Natural killer cell treated with Interleukin-12 subunit alpha and Interleukin-12 subunit beta and Interleukin-15 and Interleukin-18, amount 100 ng/mL, for 72 hours (primary cell): ENCODE results near the gene GIPC3. TPM values are rescaled to one million over a fixed set of nuclear protein-coding genes. Genes with fewer than 3 reads are reported as not detected.
A peak's percentile ranks its signal among the peaks of the same experiment; 100 is the strongest.
"Not testable (repeated sequence)": the region's sequence is repeated elsewhere in the genome, so short reads cannot be mapped to it uniquely, and the experiment has no call there.

Source experiments
- ATAC-seq, 2 donors: fragments of 150-1000 bp; cut with Tn5 transposase in 1 of 2; sonication (Bioruptor Pico), chemical (Tn5 transposase) in 1 of 2; 2 replicates each; pipeline ENCODE4 v1.10.0; 2021
- DNase-seq: peaks from one replicate; pipeline ENCODE4 v3.0.0; 2022; ENCODE audit warnings: low spot score
- H3K27ac Mint-ChIP-seq, 2 donors: 1 replicate in 1 of 2; 2 replicates in 1 of 2; pipeline ENCODE4 v1.8.0; 2022; ENCODE audit warnings: mixed read lengths in 2 of 2, mild to moderate bottlenecking in 1 of 2, moderate library complexity in 1 of 2
- H3K27me3 Mint-ChIP-seq, 2 donors: 1 replicate in 1 of 2; 2 replicates in 1 of 2; pipeline ENCODE4 v1.8.0; 2022; ENCODE audit warnings: mixed read lengths in 2 of 2
- H3K36me3 Mint-ChIP-seq: one replicate; pipeline ENCODE4 v1.8.0; 2022; ENCODE audit warnings: mixed read lengths
- H3K4me1 Mint-ChIP-seq, 2 donors: 1 replicate in 1 of 2; 2 replicates in 1 of 2; pipeline ENCODE4 v1.8.0; 2022; ENCODE audit warnings: low read depth in 2 of 2, mixed read lengths in 2 of 2, mild to moderate bottlenecking in 1 of 2
- H3K4me3 Mint-ChIP-seq: one replicate; pipeline ENCODE4 v1.8.0; 2022; ENCODE audit warnings: mixed read lengths
- H3K9me3 Mint-ChIP-seq: 2 replicates; pipeline ENCODE4 v1.8.0; 2022; ENCODE audit warnings: mixed read lengths
- total RNA-seq, 2 donors: library from RNA; stranded (reverse); gene quantifications; one replicate each; pipeline ENCODE4 v1.2.3, GENCODE V29; 2022

The GIPC3 gene
- total RNA-seq, 2 donors from 2014 or later, result 0.25 to 0.40 TPM

GRCh38 chr19:3556978-3557460 lies 28.3 kb upstream of the GIPC3 start:
- H3K4me1 Mint-ChIP-seq, result peaks cover 22 to 32% of the 10 kb centered on the region in 2 donors
- DNase-seq (no peak), ATAC-seq (peak; percentile 37 to 51)
- no peaks in the 10 kb centered on the region for H3K9me3 Mint-ChIP-seq
- no peaks in the 10 kb centered on the region for H3K27me3 Mint-ChIP-seq
- peak overlapping the region; percentile 70 to 87 for H3K27ac Mint-ChIP-seq
- H3K36me3 Mint-ChIP-seq, result no peaks in the 10 kb centered on the region
- H3K4me3 Mint-ChIP-seq, result peak overlapping the region; percentile 98

GRCh38 chr19:3557461-3558248 lies 27.6 kb upstream of the GIPC3 start, which contains the start of gene MFSD12:
Gene MFSD12 (minus strand): TSS chr19:3557586. CDS start chr19:3557403, 183 bp downstream.
- H3K27me3 Mint-ChIP-seq, result no peaks in the 10 kb centered on the region
- ATAC-seq, result peak; percentile 97 to 98

GRCh38 chr19:3563709-3564524 lies 21.4 kb upstream of the GIPC3 start:
- ATAC-seq, result no peak
- H3K9me3 Mint-ChIP-seq, result no peaks in the 10 kb centered on the region
- no peaks in the 10 kb centered on the region for H3K27me3 Mint-ChIP-seq
- H3K36me3 Mint-ChIP-seq, result no peaks in the 10 kb centered on the region
- no peak overlapping the region for H3K27ac Mint-ChIP-seq
- H3K4me3 Mint-ChIP-seq, result no peak overlapping the region
- H3K4me1 Mint-ChIP-seq, result peaks cover 0 to 3% of the 10 kb centered on the region in 2 donors
- DNase-seq, result no peak

More at GRCh38 chr19:3557461-3558248, 27.6 kb upstream of the GIPC3 start, which contains the start of gene MFSD12:
- Mint-ChIP-seq H3K4me3 (peak within 1 kb of the TSS; percentile 98), H3K36me3 (no peaks in the 10 kb centered on the region), H3K9me3 (no peaks in the 10 kb centered on the region), H3K4me1 (peaks cover 22 to 32% of the 10 kb centered on the region in 2 donors), H3K27ac (peak within 1 kb of the TSS; percentile 73 to 87)
- peak; percentile 97 for DNase-seq

GRCh38 chr19:3565139-3565538 lies 20.1 kb upstream of the GIPC3 start:
- DNase-seq, result no peak
- no peak overlapping the region for H3K27ac Mint-ChIP-seq
- H3K9me3 Mint-ChIP-seq, result no peaks in the 10 kb centered on the region
- no peak overlapping the region for H3K4me3 Mint-ChIP-seq
- no peaks in the 10 kb centered on the region for H3K36me3 Mint-ChIP-seq
- no peak for ATAC-seq
- H3K27me3 Mint-ChIP-seq, result no peaks in the 10 kb centered on the region
- no peaks in the 10 kb centered on the region for H3K4me1 Mint-ChIP-seq

GRCh38 chr19:3570042-3570441 lies 15.2 kb upstream of the GIPC3 start:
- not testable (repeated sequence) for ATAC-seq, H3K4me3 Mint-ChIP-seq, H3K27me3 Mint-ChIP-seq, H3K9me3 Mint-ChIP-seq, H3K36me3 Mint-ChIP-seq, H3K27ac Mint-ChIP-seq, DNase-seq
- peaks cover 8 to 14% of the 10 kb centered on the region in 2 donors for H3K4me1 Mint-ChIP-seq

GRCh38 chr19:3570606-3571011 lies 14.7 kb upstream of the GIPC3 start:
- Mint-ChIP-seq H3K36me3 (no peaks in the 10 kb centered on the region), H3K9me3 (no peaks in the 10 kb centered on the region), H3K27me3 (no peaks in the 10 kb centered on the region), H3K4me1 (peaks cover 8 to 18% of the 10 kb centered on the region in 2 donors), H3K4me3 (no peak overlapping the region), H3K27ac (no peak overlapping the region)
- no peak for ATAC-seq
- no peak for DNase-seq

- Mint-ChIP-seq H3K36me3 (no peaks in the 10 kb centered on the region), H3K9me3 (no peaks in the 10 kb centered on the region), H3K4me1 (peaks cover 8 to 18% of the 10 kb centered on the region in 2 donors), H3K4me3 (peak overlapping the region; percentile 81), H3K27me3 (no peaks in the 10 kb centered on the region), H3K27ac (peak overlapping the region in 1 of 2 donors; percentile 35)
- ATAC-seq (peak; percentile 97 to 98), DNase-seq (peak; percentile 100)
These were observed 13.0 kb upstream of the GIPC3 start for GRCh38 chr19:3572132-3572854.

- no peak for DNase-seq
- Mint-ChIP-seq H3K4me1 (peaks cover 8 to 18% of the 10 kb centered on the region in 2 donors), H3K36me3 (no peaks in the 10 kb centered on the region), H3K27ac (peak within 1 kb of the TSS in 1 of 2 donors; percentile 35), H3K4me3 (peak within 1 kb of the TSS; percentile 81), H3K9me3 (no peaks in the 10 kb centered on the region), H3K27me3 (no peaks in the 10 kb centered on the region)
- no peak for ATAC-seq
These were observed 12.5 kb upstream of the GIPC3 start, which contains the start of gene HMG20B for GRCh38 chr19:3572855-3573161. Gene HMG20B (plus strand): TSS chr19:3572944. CDS start chr19:3573310, 366 bp downstream.

- H3K36me3 Mint-ChIP-seq, result no peaks in the 10 kb centered on the region
- no peaks in the 10 kb centered on the region for H3K9me3 Mint-ChIP-seq
- H3K4me3 Mint-ChIP-seq, result peak overlapping the region; percentile 81
- no peak overlapping the region for H3K27ac Mint-ChIP-seq
- H3K27me3 Mint-ChIP-seq, result no peaks in the 10 kb centered on the region
- H3K4me1 Mint-ChIP-seq, result peaks cover 8 to 18% of the 10 kb centered on the region in 2 donors
- ATAC-seq, result peak; percentile 2 to 11
- no peak for DNase-seq
These were observed 12.0 kb upstream of the GIPC3 start for GRCh38 chr19:3573162-3573857.

GRCh38 chr19:3573858-3574637 lies 11.2 kb upstream of the GIPC3 start:
- Mint-ChIP-seq H3K4me3 (peak overlapping the region; percentile 81), H3K27ac (no peak overlapping the region), H3K27me3 (no peaks in the 10 kb centered on the region), H3K36me3 (no peaks in the 10 kb centered on the region), H3K9me3 (no peaks in the 10 kb centered on the region), H3K4me1 (peaks cover 8 to 18% of the 10 kb centered on the region in 2 donors)
- DNase-seq (peak; percentile 88), ATAC-seq (peak; percentile 55 to 64)

- H3K4me1 Mint-ChIP-seq, result peaks cover 8 to 18% of the 10 kb centered on the region in 2 donors
- no peak for DNase-seq
- H3K27ac Mint-ChIP-seq, result no peak overlapping the region
- H3K36me3 Mint-ChIP-seq, result no peaks in the 10 kb centered on the region
- ATAC-seq, result no peak
- no peak overlapping the region for H3K4me3 Mint-ChIP-seq
- H3K27me3 Mint-ChIP-seq, result no peaks in the 10 kb centered on the region
- no peaks in the 10 kb centered on the region for H3K9me3 Mint-ChIP-seq
These were observed 10.0 kb upstream of the GIPC3 start for GRCh38 chr19:3575260-3575741.

- Mint-ChIP-seq H3K36me3 (no peaks in the 10 kb centered on the region), H3K27me3 (no peaks in the 10 kb centered on the region), H3K9me3 (no peaks in the 10 kb centered on the region), H3K4me3 (no peak overlapping the region), H3K27ac (no peak overlapping the region), H3K4me1 (peaks cover 8 to 18% of the 10 kb centered on the region in 2 donors)
- ATAC-seq (no peak), DNase-seq (no peak)
These were observed 9.2 kb upstream of the GIPC3 start for GRCh38 chr19:3575949-3576673.
